Measurements from ENCODE around the gene MYO10.
A peak's percentile ranks its signal among the peaks of the same experiment; 100 is the strongest.
"Not testable (repeated sequence)": the region's sequence is repeated elsewhere in the genome, so short reads cannot be mapped to it uniquely, and the experiment has no call there.

The MYO10 gene

DNA sequence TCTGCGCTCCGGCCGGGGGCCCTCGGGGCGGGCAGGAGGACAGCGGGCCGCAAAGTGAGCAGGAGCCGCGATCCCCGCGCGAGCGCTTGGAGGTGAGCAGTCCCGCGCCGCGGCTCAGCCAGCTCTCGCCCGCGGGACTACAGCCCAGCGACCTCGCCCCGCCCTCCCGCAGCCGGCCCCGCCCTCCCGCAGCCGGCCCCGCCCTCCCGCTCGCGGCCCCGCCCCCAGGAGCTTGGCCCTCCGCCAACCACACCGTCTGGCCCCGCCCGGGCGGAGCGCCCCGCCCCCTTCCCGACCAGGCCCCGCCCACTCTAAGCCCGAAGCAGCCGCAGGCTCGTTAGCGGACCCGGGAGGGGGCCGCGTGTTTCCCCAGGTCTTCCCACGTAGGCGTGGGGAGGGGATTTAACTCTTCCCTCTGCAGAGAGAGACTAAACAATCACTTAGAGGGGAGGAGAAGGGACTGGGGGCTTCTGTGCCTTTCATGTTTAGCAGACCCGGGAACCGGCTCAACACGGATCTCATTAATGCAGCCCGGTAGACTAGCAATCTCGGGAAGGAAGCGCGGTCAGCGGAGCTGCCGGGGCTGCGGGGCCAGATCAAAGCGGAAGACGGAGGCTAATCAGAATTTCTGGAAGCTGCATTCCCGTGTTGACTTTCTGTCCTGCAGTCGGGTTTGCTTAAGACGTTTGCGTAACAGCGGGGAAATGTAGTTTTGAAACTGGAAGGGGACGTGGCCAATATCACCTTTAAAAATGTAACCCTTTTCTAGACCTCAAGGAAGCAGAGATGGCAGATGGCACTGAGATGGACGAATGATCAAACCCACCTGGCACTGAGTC is at the start of gene MYO10:
Gene MYO10, minus strand, starts transcription at position 139 of the 839 bp plus-strand sequence. CDS start 480 bp downstream, outside the sequence.
- peak; percentile 78 for DNase-seq

GRCh38 chr5:16985304-16985703 is 49.2 kb upstream of the MYO10 start:
- DNase-seq, result not testable (repeated sequence)

- DNase-seq, result no peak
These were observed 47.9 kb upstream of the MYO10 start for GRCh38 chr5:16983972-16984371.

DNA sequence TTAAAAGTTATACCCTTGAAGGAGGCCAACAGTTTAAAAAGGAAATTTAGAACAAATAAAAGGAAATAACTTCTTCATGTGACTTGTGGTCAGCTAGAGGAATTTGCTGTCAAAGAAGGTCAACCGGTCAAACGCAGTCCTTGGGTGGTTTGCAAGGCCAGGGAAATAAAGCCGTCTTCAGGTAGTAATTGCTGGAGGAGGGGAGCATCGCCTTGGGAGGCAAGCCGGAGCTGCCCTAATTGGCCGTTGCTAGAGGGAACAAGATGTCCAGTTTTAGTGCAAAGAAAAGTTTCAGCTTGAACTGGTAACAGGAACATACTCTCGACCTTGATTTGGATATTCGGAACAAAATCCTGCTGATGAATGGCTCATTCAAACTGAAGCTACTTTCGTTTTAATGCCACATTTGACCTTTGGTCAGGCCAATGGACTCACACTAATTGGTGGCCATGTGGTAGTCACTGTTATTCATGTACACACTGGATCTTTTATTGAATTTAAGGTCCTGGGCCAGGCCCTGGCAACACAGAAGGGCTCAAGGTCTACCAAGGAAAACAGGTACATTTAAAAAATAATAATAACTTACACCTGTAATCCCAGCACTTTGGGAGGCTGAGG is 47.0 kb upstream of the MYO10 start:
- DNase-seq, result peak; percentile 59

- no peak for DNase-seq
These were observed 45.6 kb upstream of the MYO10 start for GRCh38 chr5:16981700-16982099.

- peak; percentile 32 for DNase-seq
These were observed 44.9 kb upstream of the MYO10 start for GRCh38 chr5:16980983-16981382.

DNA sequence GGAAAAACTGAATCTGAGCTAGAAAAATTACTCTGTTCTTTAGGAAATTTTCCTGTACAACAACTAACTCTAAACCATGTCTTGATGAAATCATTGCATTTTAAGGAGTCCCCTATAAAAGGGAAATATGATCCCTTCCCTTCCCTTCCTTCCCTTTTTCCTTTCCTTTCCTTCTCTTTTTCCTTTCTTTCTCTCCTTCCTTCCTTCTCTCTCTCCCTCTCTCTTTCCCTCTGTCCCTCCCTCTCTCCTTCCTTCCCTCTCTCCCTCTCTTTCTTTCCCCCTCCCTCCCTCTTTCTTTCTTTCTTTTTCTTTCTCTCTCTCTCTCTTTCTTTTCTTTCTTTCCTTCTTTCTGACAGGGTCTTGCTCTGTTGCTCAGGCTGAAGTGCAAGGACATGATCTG is 42.2 kb upstream of the MYO10 start:
- DNase-seq, result no peak

GRCh38 chr5:16976625-16977008 is 40.5 kb upstream of the MYO10 start:
- no peak for DNase-seq

GRCh38 chr5:16975950-16976624 is 40.0 kb upstream of the MYO10 start:
- no peak for DNase-seq

DNA sequence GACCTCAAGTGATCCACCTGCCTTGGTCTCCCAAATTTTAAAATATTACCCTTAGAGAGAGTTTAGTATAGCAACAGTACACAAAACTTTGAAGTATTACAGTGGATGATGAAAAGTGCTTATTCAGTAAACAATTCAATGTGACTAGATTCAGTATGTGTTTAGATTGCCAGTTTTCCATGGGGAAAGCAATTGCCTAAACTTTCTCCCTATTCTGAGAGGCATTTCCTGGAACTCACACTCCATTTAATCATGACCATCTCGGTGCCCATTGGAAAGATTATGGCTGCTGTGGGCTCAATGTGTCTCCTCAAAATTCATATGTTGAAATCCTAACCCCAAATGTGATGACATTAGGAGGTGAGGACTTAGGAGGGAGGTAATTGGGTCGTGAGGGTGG is 38.9 kb upstream of the MYO10 start:
- no peak for DNase-seq

- DNase-seq, result no peak
These were observed 34.7 kb upstream of the MYO10 start for GRCh38 chr5:16970826-16971225.

GRCh38 chr5:16970260-16970659 is 34.2 kb upstream of the MYO10 start:
- DNase-seq, result no peak

DNA sequence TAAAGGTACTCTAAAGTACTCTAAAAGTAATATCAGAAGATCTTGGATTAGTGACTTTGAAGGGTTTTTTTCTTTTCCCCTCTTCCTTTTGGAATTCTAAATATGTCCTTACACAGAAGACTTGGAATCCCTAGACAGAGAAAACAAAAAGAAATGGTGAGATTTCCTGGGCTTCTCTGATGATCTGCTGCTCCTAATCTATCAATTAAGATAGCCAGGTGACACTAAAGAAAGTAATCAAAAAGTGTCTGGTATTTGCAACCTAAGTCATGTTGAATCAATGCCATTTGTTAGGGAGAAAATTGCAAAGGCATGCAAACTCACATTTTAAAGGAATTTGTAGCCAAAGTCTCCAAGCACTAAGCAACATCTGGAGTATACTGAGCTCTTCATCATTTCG is 29.5 kb upstream of the MYO10 start:
- DNase-seq, result no peak

GRCh38 chr5:16963821-16964220 is 27.7 kb upstream of the MYO10 start:
- no peak for DNase-seq

- no peak for DNase-seq
These were observed 25.0 kb upstream of the MYO10 start for GRCh38 chr5:16961131-16961530.

DNA sequence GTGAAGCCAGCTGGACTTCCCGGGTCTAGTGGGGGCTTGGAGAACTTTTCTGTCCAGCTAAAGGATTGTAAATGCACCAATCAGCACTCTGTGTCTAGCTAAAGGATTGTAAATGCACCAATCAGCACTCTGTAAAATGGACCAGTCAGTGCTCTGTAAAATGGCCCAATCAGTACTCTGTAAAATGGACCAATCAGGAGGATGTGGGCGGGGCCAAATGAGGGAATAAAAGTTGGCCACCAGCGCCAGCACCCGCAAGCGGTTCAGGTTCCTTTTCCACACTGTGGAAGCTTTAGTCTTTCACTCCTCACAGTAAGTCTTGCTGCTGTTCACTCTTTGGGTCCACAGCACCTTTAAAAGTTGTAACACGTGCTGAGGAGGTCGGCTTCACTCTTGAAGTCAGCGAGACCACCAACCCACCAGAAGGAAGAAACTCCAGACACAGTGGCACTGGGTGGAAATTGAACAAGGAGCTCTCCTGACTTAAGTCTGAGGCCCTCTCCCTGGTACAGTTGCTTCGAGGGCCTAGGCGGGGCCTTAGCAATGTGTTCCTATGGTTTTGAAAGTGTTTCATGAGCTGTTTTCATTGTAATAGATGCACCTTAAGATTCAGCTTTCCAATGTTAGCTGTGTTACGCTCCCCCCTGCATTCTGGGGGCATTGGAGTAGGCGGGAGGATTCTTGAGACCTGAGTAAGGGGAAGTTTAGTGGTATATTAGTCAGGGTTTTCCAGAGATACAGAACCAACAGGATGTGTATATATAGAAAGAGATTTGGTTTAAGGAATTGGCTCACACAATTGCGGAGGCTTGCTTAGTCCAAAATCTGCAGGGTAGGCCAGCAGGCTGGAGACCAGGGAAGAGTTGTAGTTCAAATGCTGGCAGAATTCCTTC is 21.5 kb upstream of the MYO10 start:
- DNase-seq, result peak; percentile 96

DNA sequence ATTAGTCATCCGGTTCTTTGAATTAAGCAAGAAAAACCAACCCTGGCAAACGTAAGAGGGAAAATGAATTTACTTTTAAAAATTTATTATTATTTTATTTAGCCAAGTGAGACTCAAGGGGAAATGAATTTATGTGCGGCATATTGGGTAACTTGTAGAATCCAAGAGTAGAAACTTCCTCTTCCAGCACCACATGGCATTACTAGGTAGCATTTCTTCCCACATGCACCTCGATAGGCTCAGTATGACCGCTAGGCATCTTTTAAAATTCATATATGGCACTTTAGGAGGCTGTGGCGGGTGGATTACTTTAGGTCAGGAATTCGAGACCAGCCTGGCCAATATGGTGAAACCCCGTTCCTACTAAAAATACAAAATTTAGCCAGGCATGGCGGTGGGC is 17.6 kb upstream of the MYO10 start:
- no peak for DNase-seq

DNA sequence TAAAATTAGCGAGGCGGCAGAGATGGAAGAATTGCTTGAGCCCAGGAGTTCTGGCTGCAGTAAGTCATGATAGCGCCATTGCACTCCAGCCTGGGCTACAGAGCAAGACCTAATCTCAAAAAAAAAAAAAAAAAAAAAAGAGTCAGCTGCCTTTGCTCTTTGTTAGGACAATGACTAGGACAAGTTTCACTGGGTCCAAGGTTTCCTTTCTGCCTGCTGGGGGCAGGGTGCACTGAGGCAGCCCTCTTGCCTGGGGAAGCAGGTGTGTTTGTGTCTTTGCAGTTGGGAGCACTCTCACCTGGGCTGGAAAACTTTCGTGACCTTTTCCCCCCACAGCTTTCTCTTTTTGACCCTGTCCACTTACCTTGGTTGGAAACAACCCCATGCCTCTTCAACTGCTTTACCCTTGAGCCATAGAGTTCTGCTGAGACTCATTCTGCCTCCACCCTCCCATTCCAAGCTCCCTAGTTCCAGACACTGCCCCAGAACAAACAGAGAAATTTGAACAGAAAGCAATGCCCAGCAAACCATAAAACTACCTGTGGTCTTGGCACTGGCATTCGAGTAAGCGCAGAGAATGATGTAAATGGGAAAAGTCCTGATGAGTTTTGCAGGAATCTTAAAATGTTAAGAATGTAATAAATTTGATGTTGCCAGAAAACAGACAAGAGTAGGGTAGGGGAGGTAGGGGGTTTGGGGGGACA is 17.0 kb upstream of the MYO10 start:
- DNase-seq, result no peak

DNA sequence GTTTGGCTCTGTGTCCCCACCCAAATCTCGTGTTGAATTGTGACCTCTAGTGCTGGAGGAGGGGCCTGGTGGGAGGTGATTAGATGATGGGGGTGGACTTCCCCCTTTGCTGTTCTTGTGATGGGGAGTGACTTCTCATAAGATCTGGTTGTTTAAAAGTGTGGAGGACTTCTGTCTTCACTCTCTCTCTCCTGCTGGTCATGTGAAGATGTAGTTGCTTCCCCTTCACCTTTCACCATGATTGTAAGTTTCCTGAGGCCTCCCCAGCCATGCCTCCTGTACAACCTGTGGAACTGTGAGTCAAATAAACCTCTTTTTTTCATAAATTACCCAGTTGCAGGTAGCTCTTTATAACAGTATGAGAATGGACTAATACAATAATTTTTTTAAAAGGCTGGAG is 10.6 kb upstream of the MYO10 start:
- DNase-seq, result no peak

DNA sequence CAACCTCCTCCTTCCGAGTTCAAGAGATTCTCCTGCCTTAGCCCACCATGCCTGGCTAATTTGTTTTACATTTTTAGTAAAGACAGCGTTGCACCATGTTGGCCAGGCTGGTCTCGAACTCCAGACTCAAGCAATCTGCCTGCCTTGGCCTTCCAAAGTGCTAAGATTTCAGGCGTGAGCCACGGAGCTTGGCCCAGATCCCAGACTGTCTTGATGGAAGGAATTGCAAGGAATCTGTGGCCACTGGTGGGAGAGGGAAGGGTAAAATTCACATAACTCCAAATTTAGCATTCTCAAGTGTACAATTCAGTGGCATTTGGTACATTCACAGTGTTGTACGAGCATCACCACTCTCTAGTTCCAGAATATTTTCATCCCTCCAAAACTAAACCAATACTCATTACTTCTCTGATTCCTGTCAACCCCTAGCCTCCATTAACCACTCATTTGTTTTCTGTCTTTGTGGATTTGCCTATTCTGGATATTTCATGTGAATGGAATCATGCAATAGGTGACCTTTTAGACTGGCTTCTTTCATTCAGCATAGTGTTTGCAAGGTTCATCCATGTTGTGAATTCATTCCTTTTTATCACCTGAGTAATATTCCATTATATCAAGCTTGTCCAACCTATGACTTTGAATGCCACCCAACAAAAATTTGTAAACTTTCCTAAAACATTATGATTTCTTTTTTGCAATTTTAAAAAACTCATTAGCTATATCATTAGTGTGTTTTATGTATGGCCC is 8.9 kb upstream of the MYO10 start:
- DNase-seq, result no peak

DNA sequence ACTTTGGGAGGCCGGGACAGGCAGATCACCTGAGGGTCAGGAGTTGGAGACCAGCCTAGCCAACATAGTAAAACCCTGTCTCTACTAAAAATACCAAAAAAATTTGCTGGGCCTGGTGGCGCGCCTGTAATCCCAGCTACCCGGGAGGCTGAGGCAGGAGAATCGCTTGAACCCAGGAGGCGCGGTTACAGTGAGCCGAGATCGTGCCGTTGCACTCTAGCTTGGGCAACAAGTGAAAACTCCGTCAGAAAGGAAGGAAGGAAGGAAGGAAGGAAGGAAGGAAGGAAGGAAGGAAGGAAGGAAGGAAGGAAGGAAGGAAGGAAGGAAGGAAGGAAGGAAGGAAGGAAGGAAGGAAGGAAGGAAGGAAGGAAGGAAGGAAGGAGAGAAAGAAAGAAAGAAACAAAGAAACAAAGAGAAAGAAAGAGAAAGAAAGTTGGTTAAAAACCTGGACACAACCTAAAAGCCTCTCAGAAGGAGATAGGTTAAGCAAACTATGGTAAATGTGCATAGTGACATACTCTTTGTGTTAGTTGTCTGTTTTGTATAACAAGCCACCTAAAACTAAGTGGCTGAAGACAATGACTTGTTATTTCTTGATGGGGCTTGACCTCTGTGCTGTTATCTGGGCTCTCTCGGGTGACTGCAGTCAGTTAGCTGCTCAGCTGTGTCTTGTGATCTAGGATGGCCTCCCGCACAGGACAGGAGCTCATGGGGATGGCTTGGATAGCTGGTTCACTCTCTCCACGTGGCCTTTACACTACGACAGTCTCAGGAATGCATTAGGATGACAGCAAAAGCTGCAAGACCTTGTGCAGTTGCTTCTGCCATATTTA is 8.0 kb upstream of the MYO10 start:
- no peak for DNase-seq
